GM12873 (cell line): ENCODE data around the gene AQP6.

ENCODE experiments used
- TF ChIP-seq, protein P1 (sequence below): IDR thresholded peaks from 2 replicates; pipeline ENCODE4 v1.5.1; 2012; ENCODE audit warnings: low read depth, mild to moderate bottlenecking, moderate library complexity, low read length, control low read depth; ENCODE audit not compliant: insufficient read depth; ENCODE audit errors: missing control alignments

Gene AQP6

GRCh38 chr12:49961111-49961922 lies 11.4 kb upstream of the AQP6 start, which contains the start of gene AQP5:
Gene AQP5, plus strand, starts transcription at chr12:49961872. Its CDS starts 146 bp downstream, at chr12:49962018.
- TF ChIP-seq, protein P1, sequence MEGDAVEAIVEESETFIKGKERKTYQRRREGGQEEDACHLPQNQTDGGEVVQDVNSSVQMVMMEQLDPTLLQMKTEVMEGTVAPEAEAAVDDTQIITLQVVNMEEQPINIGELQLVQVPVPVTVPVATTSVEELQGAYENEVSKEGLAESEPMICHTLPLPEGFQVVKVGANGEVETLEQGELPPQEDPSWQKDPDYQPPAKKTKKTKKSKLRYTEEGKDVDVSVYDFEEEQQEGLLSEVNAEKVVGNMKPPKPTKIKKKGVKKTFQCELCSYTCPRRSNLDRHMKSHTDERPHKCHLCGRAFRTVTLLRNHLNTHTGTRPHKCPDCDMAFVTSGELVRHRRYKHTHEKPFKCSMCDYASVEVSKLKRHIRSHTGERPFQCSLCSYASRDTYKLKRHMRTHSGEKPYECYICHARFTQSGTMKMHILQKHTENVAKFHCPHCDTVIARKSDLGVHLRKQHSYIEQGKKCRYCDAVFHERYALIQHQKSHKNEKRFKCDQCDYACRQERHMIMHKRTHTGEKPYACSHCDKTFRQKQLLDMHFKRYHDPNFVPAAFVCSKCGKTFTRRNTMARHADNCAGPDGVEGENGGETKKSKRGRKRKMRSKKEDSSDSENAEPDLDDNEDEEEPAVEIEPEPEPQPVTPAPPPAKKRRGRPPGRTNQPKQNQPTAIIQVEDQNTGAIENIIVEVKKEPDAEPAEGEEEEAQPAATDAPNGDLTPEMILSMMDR, result no peak

DNA sequence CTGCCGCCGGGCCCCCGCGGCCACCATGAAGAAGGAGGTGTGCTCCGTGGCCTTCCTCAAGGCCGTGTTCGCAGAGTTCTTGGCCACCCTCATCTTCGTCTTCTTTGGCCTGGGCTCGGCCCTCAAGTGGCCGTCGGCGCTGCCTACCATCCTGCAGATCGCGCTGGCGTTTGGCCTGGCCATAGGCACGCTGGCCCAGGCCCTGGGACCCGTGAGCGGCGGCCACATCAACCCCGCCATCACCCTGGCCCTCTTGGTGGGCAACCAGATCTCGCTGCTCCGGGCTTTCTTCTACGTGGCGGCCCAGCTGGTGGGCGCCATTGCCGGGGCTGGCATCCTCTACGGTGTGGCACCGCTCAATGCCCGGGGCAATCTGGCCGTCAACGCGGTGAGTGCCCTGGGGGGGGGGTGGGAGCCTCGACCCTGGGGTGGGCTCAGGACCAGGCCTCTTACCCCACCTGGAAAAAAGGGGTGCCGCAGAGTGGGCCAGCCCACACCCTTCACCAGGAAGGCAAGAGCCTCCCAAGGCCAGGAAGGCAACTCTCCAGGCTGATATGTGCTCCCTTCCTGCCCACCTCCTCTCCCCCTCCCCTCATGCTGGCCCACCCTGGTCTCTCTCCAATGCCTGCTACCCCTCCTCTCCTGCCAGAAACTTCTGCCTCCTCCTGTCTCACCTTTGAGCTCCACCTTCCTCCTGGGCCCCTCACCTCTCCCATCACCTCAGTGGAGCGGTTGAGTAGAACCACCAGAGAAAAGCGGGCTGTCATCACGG lies 10.6 kb upstream of the AQP6 start:
- TF ChIP-seq, protein P1, result no peak

- TF ChIP-seq, protein P1, result no peak
These were observed 9.6 kb upstream of the AQP6 start for GRCh38 chr12:49962861-49963765.

GRCh38 chr12:49963976-49964815 lies 8.6 kb upstream of the AQP6 start:
- TF ChIP-seq, protein P1, result no peak

GRCh38 chr12:49964849-49965624 lies 7.7 kb upstream of the AQP6 start:
- TF ChIP-seq, protein P1, result no peak

- TF ChIP-seq, protein P1, result no peak
These were observed 6.9 kb upstream of the AQP6 start for GRCh38 chr12:49965836-49966235.
